H7 (cell line): ENCODE data around the gene SERPINA7. TPM values are rescaled to one million over a fixed set of nuclear protein-coding genes. Genes with fewer than 3 reads are reported as not detected.

Source experiments
- DNase-seq: peaks from one replicate; pipeline ENCODE4 v3.0.0; 2012
- H3K27me3 ChIP-seq: 2 replicates; pipeline ENCODE4 v1.6.0; 2011; ENCODE audit warnings: mild to moderate bottlenecking, low read length; ENCODE audit not compliant: control insufficient read depth, insufficient read depth
- H3K36me3 ChIP-seq: replicated peaks from 2 replicates; pipeline ENCODE4 v1.5.1; 2011; ENCODE audit warnings: low read length; ENCODE audit not compliant: control insufficient read depth, insufficient read depth
- H3K4me3 ChIP-seq: 2 replicates; pipeline ENCODE4 v1.5.1; 2011; ENCODE audit warnings: low read depth, mild to moderate bottlenecking, control low read depth, low read length, moderate library complexity; ENCODE audit not compliant: insufficient read depth
- total RNA-seq: library from RNA; depleted of rRNA; stranded (reverse); fragments of >200 nt; shearing (Covaris generic); gene quantifications from 2 replicates; pipeline ENCODE4 v1.2.3, GENCODE V29; 2014; rRNA removed

The SERPINA7 gene
- not detected in 2 replicates for total RNA-seq

GRCh38 chrX:106038625-106039024 lies at the start of gene SERPINA7:
Gene SERPINA7, minus strand, starts transcription at chrX:106038727. Its CDS starts 1,669 bp downstream, at chrX:106037058.
- DNase-seq = no peak
- Histone ChIP-seq H3K36me3 (no peaks in the 10 kb centered on the region), H3K27me3 (no peaks in the 10 kb centered on the region), H3K4me3 (no peak within 1 kb of the TSS)

- no peak overlapping the region for H3K4me3 ChIP-seq
- H3K27me3 ChIP-seq = no peaks in the 10 kb centered on the region
- DNase-seq = no peak
- no peaks in the 10 kb centered on the region for H3K36me3 ChIP-seq
Observed at GRCh38 chrX:106069048-106069447, 30.5 kb upstream of the SERPINA7 start.

GRCh38 chrX:106050054-106050453 lies 11.5 kb upstream of the SERPINA7 start:
- no peaks in the 10 kb centered on the region for H3K36me3 ChIP-seq
- H3K27me3 ChIP-seq = no peaks in the 10 kb centered on the region
- no peak for DNase-seq
- no peak overlapping the region for H3K4me3 ChIP-seq

GRCh38 chrX:106042296-106042695 lies 3.8 kb upstream of the SERPINA7 start:
- DNase-seq = no peak
- Histone ChIP-seq H3K4me3 (no peak overlapping the region), H3K36me3 (no peaks in the 10 kb centered on the region), H3K27me3 (no peaks in the 10 kb centered on the region)

GRCh38 chrX:106040861-106041260 lies 2.3 kb upstream of the SERPINA7 start:
- DNase-seq = no peak

GRCh38 chrX:106039920-106040319 lies 1.4 kb upstream of the SERPINA7 start:
- H3K4me3 ChIP-seq = no peak overlapping the region
- no peaks in the 10 kb centered on the region for H3K27me3 ChIP-seq
- DNase-seq = no peak
- no peaks in the 10 kb centered on the region for H3K36me3 ChIP-seq

More at GRCh38 chrX:106040861-106041260, 2.3 kb upstream of the SERPINA7 start:
- Histone ChIP-seq H3K4me3 (no peak overlapping the region), H3K27me3 (no peaks in the 10 kb centered on the region), H3K36me3 (no peaks in the 10 kb centered on the region)

GRCh38 chrX:106037835-106038473 lies 573 bp downstream of the SERPINA7 start:
- no peaks in the 10 kb centered on the region for H3K27me3 ChIP-seq
- no peak overlapping the region for H3K4me3 ChIP-seq
- DNase-seq = no peak
- no peaks in the 10 kb centered on the region for H3K36me3 ChIP-seq

- no peak for DNase-seq
- H3K4me3 ChIP-seq = no peak overlapping the region
- H3K27me3 ChIP-seq = no peaks in the 10 kb centered on the region
- no peaks in the 10 kb centered on the region for H3K36me3 ChIP-seq
Observed at GRCh38 chrX:106036716-106037115, 1.8 kb downstream of the SERPINA7 start.

GRCh38 chrX:106035064-106035463 lies 3.5 kb downstream of the SERPINA7 start:
- no peaks in the 10 kb centered on the region for H3K27me3 ChIP-seq
- H3K4me3 ChIP-seq = no peak overlapping the region
- no peak for DNase-seq
- no peaks in the 10 kb centered on the region for H3K36me3 ChIP-seq

GRCh38 chrX:106023947-106024346 lies 14.6 kb downstream of the SERPINA7 start:
- Histone ChIP-seq H3K4me3 (no peak overlapping the region), H3K36me3 (no peaks in the 10 kb centered on the region), H3K27me3 (no peaks in the 10 kb centered on the region)
- no peak for DNase-seq

- Histone ChIP-seq H3K36me3 (no peaks in the 10 kb centered on the region), H3K4me3 (no peak overlapping the region), H3K27me3 (no peaks in the 10 kb centered on the region)
- no peak for DNase-seq
Observed at GRCh38 chrX:106022238-106022637, 16.3 kb downstream of the SERPINA7 start.

- no peak overlapping the region for H3K4me3 ChIP-seq
- no peak for DNase-seq
- no peaks in the 10 kb centered on the region for H3K36me3 ChIP-seq
- no peaks in the 10 kb centered on the region for H3K27me3 ChIP-seq
Observed at GRCh38 chrX:106014119-106014775, 24.3 kb downstream of the SERPINA7 start.

GRCh38 chrX:106009145-106009544 lies 29.4 kb downstream of the SERPINA7 start:
- no peak overlapping the region for H3K4me3 ChIP-seq
- no peaks in the 10 kb centered on the region for H3K36me3 ChIP-seq
- no peaks in the 10 kb centered on the region for H3K27me3 ChIP-seq
- no peak for DNase-seq

- H3K4me3 ChIP-seq = no peak overlapping the region
- no peaks in the 10 kb centered on the region for H3K36me3 ChIP-seq
- DNase-seq = no peak
- H3K27me3 ChIP-seq = no peaks in the 10 kb centered on the region
Observed at GRCh38 chrX:106007815-106008214, 30.7 kb downstream of the SERPINA7 start.

- no peak for DNase-seq
- Histone ChIP-seq H3K4me3 (no peak overlapping the region), H3K36me3 (no peaks in the 10 kb centered on the region), H3K27me3 (no peaks in the 10 kb centered on the region)
Observed at GRCh38 chrX:106005684-106006083, 32.8 kb downstream of the SERPINA7 start.
